Thyroid gland (tissue), 4 donors: Measurements from ENCODE around the gene ABCA5.

Experiments used
- CTCF ChIP-seq, 6 experiments: fragments of 200-600 bp in 3 of 6; fragments of 450-650 bp in 3 of 6; sonication (generic) in 3 of 6; IDR thresholded peaks; one replicate each; pipeline ENCODE4 v1.5.1; 2016 to 2019; ENCODE audit warnings: antibody characterized with exemption in 6 of 6, mild to moderate bottlenecking in 2 of 6, inconsistent platforms in 1 of 6, moderate library complexity in 1 of 6
- POLR2A ChIP-seq, 2 donors: fragments of 450-650 bp; IDR thresholded peaks; one replicate each; pipeline ENCODE4 v1.6.1; 2017; ENCODE audit warnings: antibody characterized with exemption in 2 of 2, mild to moderate bottlenecking in 2 of 2, moderate library complexity in 1 of 2

- TF ChIP-seq POLR2A (IDR thresholded peaks at IDR 0.05) (no peak), CTCF (IDR thresholded peaks at IDR 0.05) (no peak)
Observed at GRCh38 chr17:69265873-69266272, 61.1 kb downstream of the ABCA5 start.
